ENCODE results near the gene ENOX2. TPM values are rescaled to one million over a fixed set of nuclear protein-coding genes. Genes with fewer than 3 reads are reported as not detected.
A peak's percentile ranks its signal among the peaks of the same experiment; 100 is the strongest.

The ENOX2 gene
- total and polyA plus RNA-seq, 2 donors (not counting 1 experiment from before 2014, with no cell fraction given) = 5.1 to 18.8 TPM

- TF ChIP-seq EZH2 (IDR thresholded peaks at IDR 0.05; ENCODE audit: borderline replicate concordance, insufficient read depth, low read depth, low read length, poor library complexity, severe bottlenecking) = no peak
- no peak for TF ChIP-seq CTCF (IDR thresholded peaks at IDR 0.05)
- no peak overlapping the region for H3K4me3 ChIP-seq (ENCODE audit: control extremely low read depth in 1 of 5, extremely low read depth in 1 of 5, insufficient read depth in 1 of 5, low read depth in 2 of 5, low read length in 4 of 5)
- no peaks in the 10 kb centered on the region for H3K9me3 Mint-ChIP-seq (ENCODE audit: insufficient read depth)
- H3K27me3 Mint-ChIP-seq = no peaks in the 10 kb centered on the region
- no peak overlapping the region for H3K4me2 ChIP-seq (replicated peaks; ENCODE audit: low read depth, low read length, poor library complexity, severe bottlenecking)
- no peak overlapping the region for H2AFZ ChIP-seq (ENCODE audit: insufficient read depth, low read depth, low read length, poor library complexity, severe bottlenecking)
- H3K4me3 Mint-ChIP-seq = no peak overlapping the region
- WGBS (ENCODE audit: insufficient coverage) = no CpG with 5 or more reads among the region's 2 CpGs
- no peaks in the 10 kb centered on the region for H4K20me1 ChIP-seq (ENCODE audit: control insufficient read depth, insufficient read depth, low read length, poor library complexity, severe bottlenecking)
- peaks cover 29 to 43% of the 10 kb centered on the region in 2 donors for H3K4me1 ChIP-seq (ENCODE audit: control insufficient read depth in 2 of 2, insufficient read depth in 2 of 2, low read length in 2 of 2)
- H3K27ac ChIP-seq (ENCODE audit: low read length in 2 of 2) = peak overlapping the region in 1 of 2 donors; percentile 18
- ChIA-PET CTCF (no interaction called here), POLR2A (no interaction called here)
- H3K27me3 ChIP-seq (replicated peaks in 1 of 4; ENCODE audit: control extremely low read depth in 1 of 4, control insufficient read depth in 3 of 4, insufficient read depth in 4 of 4, low read length in 3 of 4) = no peaks in the 10 kb centered on the region
- ATAC-seq (ENCODE audit: low read depth) (peak; percentile 33), DNase-seq (peak; percentile 8)
- peak overlapping the region; percentile 70 for H3K27ac Mint-ChIP-seq
- intact Hi-C loops (cut with micrococcal nuclease) = no loop called here
- H3K36me3 ChIP-seq (replicated peaks in 1 of 2; ENCODE audit: control extremely low read depth in 1 of 2, control insufficient read depth in 1 of 2, extremely low read depth in 1 of 2, insufficient read depth in 2 of 2, low read length in 1 of 2) = no peaks in the 10 kb centered on the region
- H3K79me2 ChIP-seq (ENCODE audit: control insufficient read depth, insufficient read depth, low read length) = no peaks in the 10 kb centered on the region
- H3K9ac ChIP-seq (ENCODE audit: low read length) = no peak overlapping the region
- no peaks in the 10 kb centered on the region for H3K9me3 ChIP-seq (ENCODE audit: control extremely low read depth in 1 of 3, control insufficient read depth in 2 of 3, insufficient read depth in 1 of 3, low read length in 2 of 3)
- peaks cover 46% of the 10 kb centered on the region for H3K4me1 Mint-ChIP-seq
Measured at GRCh38 chrX:130836447-130836846, 66.6 kb downstream of the ENOX2 start.

GRCh38 chrX:130834830-130835229 is 68.2 kb downstream of the ENOX2 start:
- Mint-ChIP-seq H3K27me3 (no peaks in the 10 kb centered on the region), H3K4me1 (peaks cover 56% of the 10 kb centered on the region), H3K27ac (peak overlapping the region; percentile 16), H3K4me3 (no peak overlapping the region), H3K9me3 (ENCODE audit: insufficient read depth) (no peaks in the 10 kb centered on the region)
- ChIA-PET CTCF (no interaction called here), POLR2A (no interaction called here)
- TF ChIP-seq EZH2 (IDR thresholded peaks at IDR 0.05; ENCODE audit: borderline replicate concordance, insufficient read depth, low read depth, low read length, poor library complexity, severe bottlenecking) (no peak), CTCF (IDR thresholded peaks at IDR 0.05) (no peak)
- no CpG with 5 or more reads among the region's 1 CpG for WGBS (ENCODE audit: insufficient coverage)
- Histone ChIP-seq H3K9ac (ENCODE audit: low read length) (no peak overlapping the region), H3K9me3 (ENCODE audit: control extremely low read depth in 1 of 3, control insufficient read depth in 2 of 3, insufficient read depth in 1 of 3, low read length in 2 of 3) (no peaks in the 10 kb centered on the region), H3K36me3 (replicated peaks in 1 of 2; ENCODE audit: control extremely low read depth in 1 of 2, control insufficient read depth in 1 of 2, extremely low read depth in 1 of 2, insufficient read depth in 2 of 2, low read length in 1 of 2) (no peaks in the 10 kb centered on the region), H2AFZ (ENCODE audit: insufficient read depth, low read depth, low read length, poor library complexity, severe bottlenecking) (no peak overlapping the region), H3K79me2 (ENCODE audit: control insufficient read depth, insufficient read depth, low read length) (no peaks in the 10 kb centered on the region), H3K4me3 (ENCODE audit: control extremely low read depth in 1 of 5, extremely low read depth in 1 of 5, insufficient read depth in 1 of 5, low read depth in 2 of 5, low read length in 4 of 5) (no peak overlapping the region), H3K4me1 (ENCODE audit: control insufficient read depth in 2 of 2, insufficient read depth in 2 of 2, low read length in 2 of 2) (peaks cover 38 to 50% of the 10 kb centered on the region in 2 donors), H4K20me1 (ENCODE audit: control insufficient read depth, insufficient read depth, low read length, poor library complexity, severe bottlenecking) (no peaks in the 10 kb centered on the region), H3K4me2 (replicated peaks; ENCODE audit: low read depth, low read length, poor library complexity, severe bottlenecking) (no peak overlapping the region), H3K27ac (ENCODE audit: low read length in 2 of 2) (no peak overlapping the region), H3K27me3 (replicated peaks in 1 of 4; ENCODE audit: control extremely low read depth in 1 of 4, control insufficient read depth in 3 of 4, insufficient read depth in 4 of 4, low read length in 3 of 4) (no peaks in the 10 kb centered on the region)
- DNase-seq = no peak
- ATAC-seq (ENCODE audit: low read depth) = no peak
- intact Hi-C loops (cut with micrococcal nuclease) = no loop called here
